Measurements from ENCODE around the gene OBSCN.

Gene OBSCN, protein sequence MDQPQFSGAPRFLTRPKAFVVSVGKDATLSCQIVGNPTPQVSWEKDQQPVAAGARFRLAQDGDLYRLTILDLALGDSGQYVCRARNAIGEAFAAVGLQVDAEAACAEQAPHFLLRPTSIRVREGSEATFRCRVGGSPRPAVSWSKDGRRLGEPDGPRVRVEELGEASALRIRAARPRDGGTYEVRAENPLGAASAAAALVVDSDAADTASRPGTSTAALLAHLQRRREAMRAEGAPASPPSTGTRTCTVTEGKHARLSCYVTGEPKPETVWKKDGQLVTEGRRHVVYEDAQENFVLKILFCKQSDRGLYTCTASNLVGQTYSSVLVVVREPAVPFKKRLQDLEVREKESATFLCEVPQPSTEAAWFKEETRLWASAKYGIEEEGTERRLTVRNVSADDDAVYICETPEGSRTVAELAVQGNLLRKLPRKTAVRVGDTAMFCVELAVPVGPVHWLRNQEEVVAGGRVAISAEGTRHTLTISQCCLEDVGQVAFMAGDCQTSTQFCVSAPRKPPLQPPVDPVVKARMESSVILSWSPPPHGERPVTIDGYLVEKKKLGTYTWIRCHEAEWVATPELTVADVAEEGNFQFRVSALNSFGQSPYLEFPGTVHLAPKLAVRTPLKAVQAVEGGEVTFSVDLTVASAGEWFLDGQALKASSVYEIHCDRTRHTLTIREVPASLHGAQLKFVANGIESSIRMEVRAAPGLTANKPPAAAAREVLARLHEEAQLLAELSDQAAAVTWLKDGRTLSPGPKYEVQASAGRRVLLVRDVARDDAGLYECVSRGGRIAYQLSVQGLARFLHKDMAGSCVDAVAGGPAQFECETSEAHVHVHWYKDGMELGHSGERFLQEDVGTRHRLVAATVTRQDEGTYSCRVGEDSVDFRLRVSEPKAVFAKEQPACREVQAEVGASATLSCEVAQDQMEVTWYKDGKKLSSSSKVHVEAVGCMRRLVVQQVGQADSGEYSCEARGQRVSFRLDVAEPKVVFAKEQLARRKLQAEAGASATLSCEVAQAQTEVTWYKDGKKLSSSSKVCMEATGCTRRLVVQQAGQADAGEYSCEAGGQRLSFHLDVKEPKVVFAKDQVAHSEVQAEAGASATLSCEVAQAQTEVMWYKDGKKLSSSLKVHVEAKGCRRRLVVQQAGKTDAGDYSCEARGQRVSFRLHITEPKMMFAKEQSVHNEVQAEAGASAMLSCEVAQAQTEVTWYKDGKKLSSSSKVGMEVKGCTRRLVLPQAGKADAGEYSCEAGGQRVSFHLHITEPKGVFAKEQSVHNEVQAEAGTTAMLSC (N-terminal part only)

DNA sequence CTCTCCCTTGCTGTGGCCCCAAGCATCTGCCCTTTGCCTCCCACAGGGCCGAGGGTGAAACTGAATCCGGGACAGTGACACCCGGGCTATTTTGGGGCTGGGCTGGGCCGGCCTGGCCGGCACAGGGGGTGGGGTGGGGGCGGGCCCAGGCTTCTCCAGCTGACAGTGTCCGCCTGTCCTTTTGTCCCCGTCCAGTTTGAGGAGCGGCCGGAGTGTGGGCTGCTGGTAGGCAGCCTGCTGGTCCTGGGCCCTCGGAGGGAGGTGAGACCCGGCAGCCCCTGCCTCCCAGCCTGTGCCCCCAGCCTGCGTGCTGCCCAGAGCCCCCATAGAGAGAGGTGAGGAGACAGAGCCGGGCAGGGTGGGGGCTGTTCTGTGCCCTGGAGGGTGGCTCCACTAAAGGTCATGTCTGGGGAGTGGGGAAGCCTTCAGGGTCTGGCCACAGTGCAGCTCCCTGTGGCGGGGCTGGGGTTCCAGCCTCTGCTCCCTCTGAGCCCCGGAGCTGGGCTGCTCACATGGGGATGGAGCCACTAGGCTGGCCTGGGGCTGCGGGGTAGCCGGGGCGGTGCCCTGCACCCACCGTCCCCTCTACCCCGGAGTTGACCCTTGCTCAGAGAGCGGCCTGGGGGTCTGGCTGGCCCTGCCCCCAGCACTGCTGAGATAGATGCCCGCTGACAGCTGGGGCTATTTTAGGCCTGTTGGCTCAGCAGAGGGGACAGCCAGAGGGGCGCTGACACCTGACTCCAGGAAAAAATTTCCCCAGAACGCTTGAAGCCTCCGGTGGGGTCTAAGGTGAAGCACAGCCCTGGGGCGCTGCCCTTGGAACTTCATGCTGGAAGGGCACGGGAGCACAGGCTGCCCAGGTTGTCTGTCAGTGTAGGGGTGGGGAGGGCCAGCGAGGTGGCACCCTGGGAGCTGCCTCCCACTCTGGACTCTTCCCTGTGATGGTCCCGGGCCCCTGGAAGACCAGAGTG, at the start of gene OBSCN:
OBSCN (plus strand) TSS at position 194 of the 971 bp plus-strand sequence. CDS start 3,740 bp downstream, outside the sequence.
- no peaks in the 10 kb centered on the region for H3K4me1 ChIP-seq (ENCODE audit: control insufficient read depth, insufficient read depth, low read length)
- H3K36me3 ChIP-seq (ENCODE audit: control insufficient read depth, insufficient read depth, low read length): no peaks in the 10 kb centered on the region
- H3K9me3 ChIP-seq (ENCODE audit: control insufficient read depth, insufficient read depth, low read length): no peaks in the 10 kb centered on the region
- no peak within 1 kb of the TSS for H3K9ac ChIP-seq (ENCODE audit: low read depth, low read length)
- no peak within 1 kb of the TSS for H3K4me3 ChIP-seq (ENCODE audit: low read depth, low read length)
- H3K27me3 ChIP-seq (ENCODE audit: control insufficient read depth, insufficient read depth, low read length): peaks cover 5% of the 10 kb centered on the region

DNA sequence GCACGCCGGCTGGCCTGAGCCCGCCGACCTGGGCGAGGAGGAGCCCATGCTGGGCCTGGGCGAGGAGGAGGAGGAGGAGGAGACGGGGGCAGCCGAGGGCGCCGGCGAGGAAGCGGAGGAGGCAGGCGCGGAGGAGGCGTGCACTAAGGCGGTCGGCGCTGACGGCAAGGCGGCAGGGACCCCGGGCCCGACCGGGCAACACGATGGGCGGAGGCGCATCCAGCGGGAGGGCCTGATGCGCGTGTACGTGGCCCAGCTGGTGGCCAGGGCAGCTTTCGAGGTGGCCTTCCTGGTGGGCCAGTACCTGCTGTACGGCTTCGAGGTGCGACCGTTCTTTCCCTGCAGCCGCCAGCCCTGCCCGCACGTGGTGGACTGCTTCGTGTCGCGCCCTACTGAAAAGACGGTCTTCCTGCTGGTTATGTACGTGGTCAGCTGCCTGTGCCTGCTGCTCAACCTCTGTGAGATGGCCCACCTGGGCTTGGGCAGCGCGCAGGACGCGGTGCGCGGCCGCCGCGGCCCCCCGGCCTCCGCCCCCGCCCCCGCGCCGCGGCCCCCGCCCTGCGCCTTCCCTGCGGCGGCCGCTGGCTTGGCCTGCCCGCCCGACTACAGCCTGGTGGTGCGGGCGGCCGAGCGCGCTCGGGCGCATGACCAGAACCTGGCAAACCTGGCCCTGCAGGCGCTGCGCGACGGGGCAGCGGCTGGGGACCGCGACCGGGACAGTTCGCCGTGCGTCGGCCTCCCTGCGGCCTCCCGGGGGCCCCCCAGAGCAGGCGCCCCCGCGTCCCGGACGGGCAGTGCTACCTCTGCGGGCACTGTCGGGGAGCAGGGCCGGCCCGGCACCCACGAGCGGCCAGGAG, 49.5 kb upstream of the OBSCN start:
- Histone ChIP-seq H3K36me3 (ENCODE audit: control insufficient read depth, insufficient read depth, low read length) (no peaks in the 10 kb centered on the region), H3K9ac (ENCODE audit: low read depth, low read length) (no peak overlapping the region), H3K4me3 (ENCODE audit: low read depth, low read length) (no peak overlapping the region), H3K4me1 (ENCODE audit: control insufficient read depth, insufficient read depth, low read length) (no peaks in the 10 kb centered on the region), H3K27me3 (ENCODE audit: control insufficient read depth, insufficient read depth, low read length) (no peaks in the 10 kb centered on the region), H3K9me3 (ENCODE audit: control insufficient read depth, insufficient read depth, low read length) (no peaks in the 10 kb centered on the region)

DNA sequence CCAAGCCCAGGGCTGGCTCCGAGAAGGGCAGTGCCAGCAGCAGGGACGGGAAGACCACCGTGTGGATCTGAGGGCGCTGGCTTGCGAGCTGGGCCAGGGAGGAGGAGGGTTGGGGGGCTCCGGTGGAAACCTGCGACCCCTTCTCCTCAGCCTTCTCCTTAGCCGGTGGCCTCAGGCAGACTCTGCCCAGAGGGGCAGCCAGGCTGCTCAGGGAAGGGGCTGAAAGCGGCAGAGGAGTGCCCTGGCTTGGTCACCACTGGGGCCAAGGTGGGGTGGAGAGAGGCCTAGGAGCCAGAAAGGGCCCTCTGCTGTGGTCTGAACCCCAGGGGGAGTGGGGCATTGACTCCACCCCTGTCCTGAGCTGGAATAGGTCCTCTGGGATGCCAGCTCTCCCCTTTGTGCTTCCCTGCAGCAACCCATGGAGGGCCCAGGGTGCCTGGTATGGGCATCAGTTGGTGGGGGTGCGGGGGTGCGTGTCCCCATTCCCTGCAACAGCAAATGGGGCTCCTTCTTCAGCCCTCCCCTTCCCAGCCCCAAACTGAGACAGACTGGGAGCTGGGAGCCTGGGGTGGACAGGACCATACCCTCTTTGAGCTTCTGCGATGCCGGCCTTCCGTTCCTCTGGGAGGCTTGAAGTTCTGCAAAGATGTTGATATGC, 48.7 kb upstream of the OBSCN start:
- Histone ChIP-seq H3K4me3 (ENCODE audit: low read depth, low read length) (no peak overlapping the region), H3K9ac (ENCODE audit: low read depth, low read length) (no peak overlapping the region), H3K4me1 (ENCODE audit: control insufficient read depth, insufficient read depth, low read length) (no peaks in the 10 kb centered on the region), H3K9me3 (ENCODE audit: control insufficient read depth, insufficient read depth, low read length) (no peaks in the 10 kb centered on the region), H3K27me3 (ENCODE audit: control insufficient read depth, insufficient read depth, low read length) (no peaks in the 10 kb centered on the region), H3K36me3 (ENCODE audit: control insufficient read depth, insufficient read depth, low read length) (no peaks in the 10 kb centered on the region)

DNA sequence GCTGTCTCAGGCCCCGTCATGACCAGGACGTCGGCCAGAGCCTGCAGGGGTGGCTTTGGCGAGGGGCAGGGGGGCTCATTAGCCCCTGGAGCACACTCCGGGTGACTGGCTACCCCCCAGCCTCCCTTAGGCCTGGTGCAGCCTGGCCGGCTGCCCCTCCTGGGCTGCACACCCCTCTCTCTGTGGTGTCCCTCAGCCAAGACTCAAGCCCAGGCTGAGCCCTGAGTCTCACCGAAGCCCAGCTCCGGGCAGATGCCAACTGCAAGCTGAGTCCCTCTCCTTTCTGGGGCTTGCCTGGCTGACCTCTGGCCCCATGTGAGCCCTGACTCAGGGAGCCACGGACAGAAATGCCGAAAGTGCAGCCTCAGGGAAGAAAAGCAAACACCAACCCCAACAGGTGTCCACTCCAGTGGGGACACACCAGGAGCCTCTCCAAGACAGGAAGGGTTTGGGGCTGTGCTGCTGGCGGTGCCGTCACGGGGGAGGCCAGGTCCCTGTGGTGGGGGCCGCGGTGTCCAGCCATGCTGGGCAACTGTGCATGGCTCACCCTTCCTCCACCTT, 47.6 kb upstream of the OBSCN start:
- no peaks in the 10 kb centered on the region for H3K9me3 ChIP-seq (ENCODE audit: control insufficient read depth, insufficient read depth, low read length)
- no peak overlapping the region for H3K4me3 ChIP-seq (ENCODE audit: low read depth, low read length)
- no peaks in the 10 kb centered on the region for H3K4me1 ChIP-seq (ENCODE audit: control insufficient read depth, insufficient read depth, low read length)
- no peak overlapping the region for H3K9ac ChIP-seq (ENCODE audit: low read depth, low read length)
- H3K27me3 ChIP-seq (ENCODE audit: control insufficient read depth, insufficient read depth, low read length): no peaks in the 10 kb centered on the region
- no peaks in the 10 kb centered on the region for H3K36me3 ChIP-seq (ENCODE audit: control insufficient read depth, insufficient read depth, low read length)

DNA sequence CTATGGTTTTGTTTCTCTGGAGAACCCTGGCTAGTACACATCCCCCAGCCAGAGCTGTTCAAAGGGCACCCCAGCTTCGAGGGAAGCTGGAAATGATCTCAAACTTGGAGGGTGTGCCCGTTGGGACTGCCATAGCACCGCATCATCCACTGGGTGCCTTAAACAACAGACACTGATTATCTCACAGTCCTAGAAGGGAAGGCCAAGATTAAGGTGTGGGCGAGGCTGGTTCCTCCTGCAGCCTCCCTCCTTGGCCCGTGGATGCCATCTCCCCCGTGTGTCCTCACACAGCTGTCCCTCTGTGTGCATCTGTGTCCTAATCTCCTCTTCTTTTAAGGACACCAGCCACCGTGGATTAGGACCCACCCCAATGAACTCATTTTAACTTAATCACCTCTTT, 46.5 kb upstream of the OBSCN start:
- H3K9ac ChIP-seq (ENCODE audit: low read depth, low read length): no peak overlapping the region
- H3K9me3 ChIP-seq (ENCODE audit: control insufficient read depth, insufficient read depth, low read length): no peaks in the 10 kb centered on the region
- no peak overlapping the region for H3K4me3 ChIP-seq (ENCODE audit: low read depth, low read length)
- H3K4me1 ChIP-seq (ENCODE audit: control insufficient read depth, insufficient read depth, low read length): no peaks in the 10 kb centered on the region
- no peaks in the 10 kb centered on the region for H3K36me3 ChIP-seq (ENCODE audit: control insufficient read depth, insufficient read depth, low read length)
- no peaks in the 10 kb centered on the region for H3K27me3 ChIP-seq (ENCODE audit: control insufficient read depth, insufficient read depth, low read length)

DNA sequence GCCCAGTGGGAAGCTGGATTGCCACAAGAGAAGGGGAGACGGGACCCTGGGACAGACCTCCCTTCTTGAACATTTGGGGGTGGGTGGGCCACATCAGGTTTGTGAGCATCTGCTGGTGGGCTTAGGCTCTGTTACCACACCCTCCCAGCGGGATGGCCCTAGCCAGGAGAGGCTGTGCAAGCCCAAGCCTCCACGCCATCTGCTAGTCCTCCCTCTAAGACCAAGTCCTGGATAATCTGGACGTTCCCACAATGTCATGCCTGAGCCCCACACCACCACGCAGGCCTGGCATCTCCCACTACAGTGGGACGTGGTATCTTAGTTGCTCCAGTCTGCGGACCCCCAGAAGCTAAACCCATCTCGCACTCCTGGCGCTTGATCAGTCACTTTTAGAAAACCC, 46.0 kb upstream of the OBSCN start:
- H3K36me3 ChIP-seq (ENCODE audit: control insufficient read depth, insufficient read depth, low read length): no peaks in the 10 kb centered on the region
- no peaks in the 10 kb centered on the region for H3K27me3 ChIP-seq (ENCODE audit: control insufficient read depth, insufficient read depth, low read length)
- no peak overlapping the region for H3K4me3 ChIP-seq (ENCODE audit: low read depth, low read length)
- H3K9ac ChIP-seq (ENCODE audit: low read depth, low read length): no peak overlapping the region
- H3K9me3 ChIP-seq (ENCODE audit: control insufficient read depth, insufficient read depth, low read length): no peaks in the 10 kb centered on the region
- no peaks in the 10 kb centered on the region for H3K4me1 ChIP-seq (ENCODE audit: control insufficient read depth, insufficient read depth, low read length)

DNA sequence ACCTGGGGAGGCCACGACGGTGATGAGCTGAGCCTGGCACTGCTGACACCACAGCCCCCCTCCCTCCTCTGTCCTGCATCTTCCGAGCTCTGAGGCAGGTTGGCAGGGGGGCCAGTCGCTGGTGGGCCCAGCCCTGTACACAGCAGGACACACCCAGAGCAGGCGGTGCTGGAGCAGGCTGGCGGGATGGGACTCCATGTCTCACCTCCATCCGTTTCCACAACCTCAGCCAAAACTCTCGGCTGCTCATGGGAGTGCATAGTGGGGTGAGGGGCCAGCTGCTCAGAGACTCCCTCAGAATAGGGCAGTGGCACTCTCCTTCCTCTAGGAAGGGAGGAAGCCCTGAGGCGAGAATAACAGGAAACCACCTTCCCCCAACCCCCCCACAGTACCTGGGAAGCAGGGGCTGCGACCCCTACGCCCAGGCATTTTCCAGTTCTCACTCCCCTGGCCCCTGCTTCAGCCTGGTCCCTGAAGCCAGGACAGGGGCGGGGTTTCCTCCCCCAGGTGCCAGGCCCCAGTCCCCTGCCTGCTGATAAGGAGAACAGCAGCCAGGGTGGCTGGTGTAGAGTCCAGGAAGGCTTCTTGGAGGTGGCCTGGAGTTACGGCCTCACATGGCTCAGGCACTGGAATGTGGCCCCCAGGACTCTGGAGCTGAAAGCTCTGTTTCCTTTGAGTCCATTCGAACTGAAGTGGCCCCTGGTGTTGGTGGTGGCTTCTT, 45.4 kb upstream of the OBSCN start:
- no peak overlapping the region for H3K9ac ChIP-seq (ENCODE audit: low read depth, low read length)
- no peaks in the 10 kb centered on the region for H3K36me3 ChIP-seq (ENCODE audit: control insufficient read depth, insufficient read depth, low read length)
- H3K4me1 ChIP-seq (ENCODE audit: control insufficient read depth, insufficient read depth, low read length): no peaks in the 10 kb centered on the region
- no peaks in the 10 kb centered on the region for H3K9me3 ChIP-seq (ENCODE audit: control insufficient read depth, insufficient read depth, low read length)
- no peak overlapping the region for H3K4me3 ChIP-seq (ENCODE audit: low read depth, low read length)
- no peaks in the 10 kb centered on the region for H3K27me3 ChIP-seq (ENCODE audit: control insufficient read depth, insufficient read depth, low read length)

DNA sequence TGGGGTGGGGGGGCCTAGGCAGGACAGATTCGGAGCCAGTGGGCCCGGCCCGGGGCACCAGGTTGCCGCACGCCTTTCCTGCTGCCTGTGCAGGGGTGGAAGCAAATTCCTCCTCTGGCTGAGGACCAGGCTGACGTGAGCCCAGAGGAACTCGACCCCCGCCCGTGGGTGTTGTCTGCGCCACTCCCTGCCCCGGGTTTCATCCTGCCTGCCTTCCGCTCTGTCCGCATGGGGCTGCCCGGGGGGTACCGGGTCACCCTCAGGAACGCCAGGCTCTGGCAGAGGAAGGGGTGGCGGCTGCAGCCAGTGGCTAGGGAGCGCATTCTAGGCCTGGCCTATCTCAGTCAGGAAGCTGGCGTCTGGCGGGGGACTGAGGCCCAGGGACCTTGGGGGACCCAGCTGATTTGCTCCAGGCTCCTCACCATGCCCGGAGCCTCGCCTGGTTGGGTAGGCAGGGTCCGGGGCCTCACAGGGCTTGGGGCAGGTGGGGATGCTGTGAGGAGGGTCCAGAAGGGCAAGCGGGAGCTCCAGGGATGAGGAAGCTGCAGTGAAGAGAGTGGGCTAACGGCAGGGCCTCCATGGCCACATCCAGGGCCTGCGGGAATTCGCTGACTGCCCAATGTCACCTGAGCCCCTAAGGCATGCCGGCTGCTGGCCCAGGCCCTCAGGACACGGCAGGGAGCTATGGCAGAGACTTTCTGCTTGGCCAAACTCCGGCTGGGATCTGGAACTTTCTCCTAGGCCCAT, 44.7 kb upstream of the OBSCN start:
- Histone ChIP-seq H3K9me3 (ENCODE audit: control insufficient read depth, insufficient read depth, low read length) (no peaks in the 10 kb centered on the region), H3K4me1 (ENCODE audit: control insufficient read depth, insufficient read depth, low read length) (no peaks in the 10 kb centered on the region), H3K27me3 (ENCODE audit: control insufficient read depth, insufficient read depth, low read length) (no peaks in the 10 kb centered on the region), H3K36me3 (ENCODE audit: control insufficient read depth, insufficient read depth, low read length) (no peaks in the 10 kb centered on the region), H3K9ac (ENCODE audit: low read depth, low read length) (no peak overlapping the region), H3K4me3 (ENCODE audit: low read depth, low read length) (no peak overlapping the region)
